GM18858 (cell line): ENCODE results near the gene NEU2.
"Not testable (repeated sequence)": the region's sequence is repeated elsewhere in the genome, so short reads cannot be mapped to it uniquely, and the experiment has no call there.

Experiments
- ATAC-seq: cut with Tn5 transposase; IDR thresholded peaks from one replicate; pipeline ENCODE4 v1.9.1; 2021; ENCODE audit not compliant: unreplicated experiment

The NEU2 gene

DNA sequence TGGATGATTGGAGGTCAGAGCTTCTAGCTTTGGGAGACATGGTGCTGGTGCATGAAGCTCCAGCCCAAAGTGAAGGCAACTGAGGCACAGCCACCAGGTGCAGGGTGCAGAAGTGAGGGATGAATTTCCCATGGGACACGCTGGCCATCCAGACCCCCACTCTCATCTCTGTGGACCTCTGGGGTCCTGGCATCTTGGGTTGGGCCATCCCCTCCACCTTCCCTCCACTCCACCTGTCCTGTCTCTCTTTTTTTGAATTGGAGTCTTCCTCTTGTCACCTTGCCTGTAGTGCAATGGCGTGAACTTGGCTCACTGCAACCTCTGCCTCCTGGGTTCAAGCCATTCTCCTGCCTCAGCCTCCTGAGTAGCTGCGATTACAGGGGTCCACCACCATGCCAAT is 22.8 kb upstream of the NEU2 start:
- no peak for ATAC-seq

DNA sequence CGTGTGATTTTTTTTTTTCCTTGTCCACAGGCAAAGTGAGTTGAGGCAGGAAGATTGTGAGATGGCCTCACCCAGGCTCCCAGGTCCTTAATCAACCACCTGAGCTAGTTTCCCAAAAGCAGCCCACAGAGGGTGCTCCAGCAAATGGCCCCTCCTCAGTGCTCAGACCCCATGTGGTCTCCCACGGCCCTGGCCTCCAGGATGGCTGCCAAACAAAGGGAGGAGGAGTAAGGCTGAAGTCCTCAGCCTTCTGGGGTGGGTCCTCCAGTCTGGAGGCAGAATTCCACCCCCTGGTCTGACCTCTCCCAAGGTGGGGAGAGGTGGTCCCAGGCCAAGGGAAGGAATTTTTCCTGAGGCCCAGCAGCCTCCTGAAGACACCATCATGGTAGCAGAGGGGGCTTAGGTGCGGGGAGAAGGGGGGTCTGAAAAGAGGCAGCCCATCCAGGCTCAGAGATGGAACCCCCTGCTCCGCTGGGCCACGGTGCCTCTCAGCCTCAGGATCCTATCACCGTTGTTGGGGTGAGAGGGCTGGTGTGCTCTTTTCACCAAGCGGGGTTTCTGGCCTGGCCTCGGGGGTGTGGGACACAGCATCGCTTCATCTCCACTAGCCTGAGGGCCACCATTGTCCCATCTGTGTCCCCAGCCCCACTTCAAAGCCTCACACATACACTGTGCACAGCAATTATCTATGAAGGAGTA is 21.8 kb upstream of the NEU2 start:
- no peak for ATAC-seq

DNA sequence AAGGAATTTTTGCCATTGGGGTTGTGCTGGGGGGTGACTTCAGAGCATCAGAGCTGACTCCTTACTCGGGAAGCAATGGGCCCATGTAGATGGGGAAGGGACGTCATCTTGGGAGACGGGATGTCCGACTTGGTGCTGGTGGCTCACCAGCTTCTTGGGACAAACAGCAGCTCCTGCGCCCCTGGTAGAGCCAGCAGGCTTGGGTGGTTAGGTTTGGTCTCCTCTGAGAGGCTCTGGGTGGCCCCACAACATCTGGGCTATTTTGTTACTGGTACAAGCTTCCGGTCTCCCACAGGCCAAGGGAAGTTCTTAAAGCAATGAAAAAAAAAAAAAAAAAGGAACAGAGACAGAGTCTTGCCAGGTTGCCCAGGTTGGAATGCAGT is 21.2 kb upstream of the NEU2 start:
- ATAC-seq, result no peak

DNA sequence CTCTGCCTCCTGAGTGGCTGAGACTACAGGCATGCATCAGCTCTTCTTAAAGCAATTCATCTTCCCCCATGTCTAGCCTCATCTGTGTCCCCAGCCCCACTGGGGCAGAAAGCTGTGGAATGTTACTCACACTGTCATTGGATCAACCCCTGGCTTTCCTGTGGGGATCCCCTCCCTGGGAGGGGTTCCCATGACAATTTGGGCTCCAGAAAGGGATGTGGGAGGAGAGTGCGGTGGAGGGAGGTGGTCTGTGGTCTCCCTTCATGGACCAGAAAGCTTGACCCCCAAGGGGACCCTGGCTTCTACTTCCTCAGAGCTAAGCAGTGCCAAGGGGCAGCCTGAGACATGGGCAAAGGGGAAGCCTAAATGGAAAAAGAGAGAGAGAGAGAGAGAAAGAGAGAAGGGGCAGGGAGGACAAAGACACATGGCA is 20.8 kb upstream of the NEU2 start:
- no peak for ATAC-seq

DNA sequence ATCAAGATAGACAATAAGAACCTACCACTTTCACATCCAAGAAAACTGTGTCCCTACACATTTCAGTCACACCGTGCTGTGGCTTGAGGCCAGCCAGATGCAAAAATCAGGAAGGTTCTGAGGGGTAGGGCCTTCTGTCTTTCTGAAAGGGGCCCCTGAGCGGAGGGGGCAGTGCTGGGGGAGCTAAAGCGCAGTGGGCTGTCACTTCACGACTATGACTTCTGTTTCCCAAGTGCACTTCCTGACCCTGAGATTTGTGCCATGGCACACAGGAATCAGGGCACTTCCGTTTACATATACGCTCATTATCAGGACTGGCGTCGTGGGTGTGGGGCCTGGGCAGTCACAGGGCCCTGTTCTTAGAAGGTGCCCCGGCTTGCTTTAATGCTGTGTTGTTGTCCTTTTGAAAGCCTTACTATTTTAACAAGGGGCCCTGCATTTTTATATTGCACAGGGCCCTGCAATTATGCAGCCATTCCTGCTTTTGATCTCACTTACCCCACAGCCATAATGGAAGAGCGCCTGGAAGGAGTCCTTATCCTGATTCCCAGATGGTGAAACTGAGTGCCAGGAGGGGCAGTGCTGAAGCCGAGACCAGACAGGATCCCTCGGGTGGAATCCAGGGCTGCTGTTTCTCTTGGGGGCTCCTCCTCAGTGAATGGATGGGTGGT is 20.0 kb upstream of the NEU2 start:
- ATAC-seq, result no peak

DNA sequence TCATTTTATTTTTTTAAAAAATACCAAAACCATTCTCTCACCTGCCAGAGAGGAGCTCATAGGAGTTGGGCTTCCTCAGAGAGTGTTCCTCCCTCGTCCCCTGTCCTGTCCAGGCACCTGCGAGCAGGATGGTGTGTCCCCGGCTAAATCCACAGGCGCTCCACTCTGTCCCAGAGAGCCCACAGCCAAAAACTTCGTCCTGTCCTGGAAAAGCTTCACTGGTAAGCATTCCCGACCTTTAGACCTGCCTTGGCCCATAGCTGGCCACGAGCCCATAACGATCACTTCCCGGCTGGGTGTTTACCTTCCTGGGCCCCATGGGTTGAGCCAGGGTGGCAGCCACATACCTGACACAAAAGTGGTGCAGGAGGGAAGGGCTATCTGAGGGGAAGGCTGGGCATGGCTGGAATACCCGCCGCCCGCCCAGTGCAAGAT is 19.4 kb upstream of the NEU2 start, which contains the start of gene NGEF:
Gene NGEF, minus strand, starts transcription at position 230 of the 435 bp plus-strand sequence. CDS start 38,366 bp downstream, outside the sequence.
- ATAC-seq, result no peak

DNA sequence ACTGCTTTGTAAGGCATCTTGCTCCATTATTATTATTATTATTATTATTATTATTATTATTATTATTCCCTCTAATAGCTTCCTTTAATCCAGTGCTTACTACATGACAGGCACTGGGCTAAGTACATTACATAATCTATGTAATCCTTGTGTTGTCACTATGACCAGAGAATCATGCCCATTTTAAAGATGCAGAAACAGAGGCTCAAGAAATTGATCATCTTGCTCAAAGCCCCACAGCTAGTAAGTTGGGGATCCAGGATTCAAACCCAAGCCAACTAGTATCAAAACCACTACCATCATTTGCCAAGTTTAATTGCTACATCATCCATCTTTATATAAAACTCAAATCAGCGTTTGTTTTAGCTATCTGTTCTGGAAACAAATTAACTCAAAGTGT is 18.8 kb upstream of the NEU2 start:
- ATAC-seq, result no peak

DNA sequence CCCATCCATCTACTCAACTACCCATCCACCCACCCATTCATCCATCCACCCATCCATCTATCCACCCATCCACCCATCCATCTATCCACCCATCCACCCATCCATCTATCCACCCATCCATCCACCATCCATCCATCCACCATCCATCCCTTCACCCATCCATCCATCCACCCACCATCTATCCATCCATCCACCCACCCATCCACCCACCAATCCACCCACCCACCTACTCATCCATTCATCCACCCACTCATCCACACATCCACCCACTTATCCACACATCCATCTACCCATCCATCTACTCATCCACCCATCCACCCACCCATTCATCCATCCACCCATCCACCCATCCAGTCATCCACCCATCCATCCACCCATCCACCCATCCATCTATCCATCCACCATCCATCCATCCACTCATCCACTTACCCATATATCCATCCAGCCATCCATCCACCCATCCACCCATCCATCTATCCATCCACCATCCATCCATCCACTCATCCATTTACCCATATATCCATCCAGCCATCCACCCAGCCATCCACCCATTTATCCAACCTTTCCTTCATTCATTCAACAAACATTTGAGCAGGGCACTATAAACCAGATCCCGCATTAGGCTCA is 17.3 kb upstream of the NEU2 start:
- ATAC-seq, result no peak

DNA sequence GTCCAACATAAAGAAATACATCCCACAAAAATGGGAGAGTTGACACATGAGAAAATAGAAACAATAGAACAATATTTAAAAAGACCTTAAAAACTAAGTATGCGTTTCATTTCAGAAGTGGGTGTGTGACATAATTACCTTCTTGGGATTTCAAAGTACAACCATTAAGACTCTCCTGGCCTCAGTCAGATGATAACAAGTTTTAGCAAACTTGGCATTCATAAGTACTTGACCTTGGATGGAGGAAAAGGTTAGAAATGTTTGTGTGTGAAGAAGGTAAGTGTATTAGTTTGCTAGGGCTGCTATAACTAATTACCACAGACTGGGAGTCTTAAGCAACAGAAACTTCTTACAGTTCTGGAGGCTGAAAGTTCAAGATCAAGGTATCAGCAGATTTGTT is 14.5 kb upstream of the NEU2 start:
- ATAC-seq, result no peak

DNA sequence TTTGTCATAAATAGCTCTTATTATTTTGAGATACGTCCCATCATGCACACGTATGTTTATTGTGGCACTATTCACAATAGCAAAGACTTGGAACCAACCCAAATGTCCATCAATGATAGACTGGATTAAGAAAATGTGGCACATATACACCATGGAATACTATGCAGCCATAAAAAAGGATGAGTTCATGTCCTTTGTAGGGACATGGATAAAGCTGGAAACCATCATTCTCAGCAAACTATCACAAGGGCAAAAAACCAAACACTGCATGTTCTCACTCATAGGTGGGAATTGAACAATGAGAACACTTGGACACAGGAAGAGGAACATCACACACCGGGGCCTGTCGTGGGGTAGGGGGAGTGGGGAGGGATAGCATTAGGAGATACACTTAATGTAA is 12.9 kb upstream of the NEU2 start:
- not testable (repeated sequence) for ATAC-seq

DNA sequence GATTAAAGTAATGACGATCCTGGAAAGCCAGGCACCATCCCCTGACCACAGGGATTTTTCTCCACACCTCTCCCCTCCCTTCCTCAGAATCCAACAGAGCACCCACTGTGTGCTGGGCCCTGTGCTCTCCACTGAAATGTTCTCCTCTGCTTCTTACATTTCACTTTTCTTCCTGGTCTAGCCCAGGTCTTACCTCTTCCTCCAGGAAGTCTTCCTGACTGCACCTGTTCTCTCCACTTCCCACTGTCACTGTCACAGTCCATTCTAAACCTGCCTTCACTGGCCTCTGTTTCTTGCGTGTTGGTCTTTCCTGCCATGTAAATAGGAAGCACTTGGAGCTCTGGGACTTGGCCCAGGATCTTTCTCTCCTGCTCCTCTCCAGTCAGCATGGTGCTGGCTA is 12.0 kb upstream of the NEU2 start:
- no peak for ATAC-seq

DNA sequence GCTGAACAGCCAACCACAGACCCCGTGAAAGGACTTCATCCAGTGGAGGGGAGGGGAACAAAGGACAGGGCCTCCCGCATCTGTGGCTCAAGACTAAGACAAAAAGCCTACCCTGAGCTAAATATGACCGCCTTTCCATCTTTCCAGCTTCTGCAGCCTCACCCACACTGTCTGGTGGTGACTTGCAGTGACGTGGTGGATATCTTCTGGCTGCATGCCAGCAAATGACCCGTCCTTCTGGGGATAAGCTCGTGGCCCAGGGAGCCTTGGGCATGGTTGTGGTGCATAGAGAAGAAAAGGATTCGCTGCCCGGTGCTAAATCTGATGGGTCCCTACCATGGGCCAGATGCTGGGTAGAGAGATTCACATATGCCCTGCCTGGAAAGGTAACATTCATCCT is 10.7 kb upstream of the NEU2 start:
- ATAC-seq, result no peak

DNA sequence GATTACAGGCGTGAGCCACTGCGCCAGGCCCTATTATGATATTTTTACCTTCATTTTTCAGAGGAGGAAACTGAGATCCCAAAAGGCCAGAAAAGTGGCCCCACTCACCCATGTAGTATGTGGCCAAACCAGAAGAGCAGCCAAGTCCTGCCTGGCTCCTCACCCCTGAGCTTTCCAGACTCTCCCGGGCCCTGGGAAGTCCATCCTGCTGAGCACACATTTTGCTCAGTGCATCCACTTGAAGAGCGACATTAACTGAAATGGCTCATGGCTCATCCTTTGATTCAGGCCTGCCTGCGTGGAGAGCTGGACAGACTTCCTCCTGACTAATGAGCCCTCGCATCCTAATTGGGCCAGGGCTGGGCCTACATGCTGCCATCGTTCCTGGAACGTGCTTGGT is 9.9 kb upstream of the NEU2 start:
- ATAC-seq, result no peak

DNA sequence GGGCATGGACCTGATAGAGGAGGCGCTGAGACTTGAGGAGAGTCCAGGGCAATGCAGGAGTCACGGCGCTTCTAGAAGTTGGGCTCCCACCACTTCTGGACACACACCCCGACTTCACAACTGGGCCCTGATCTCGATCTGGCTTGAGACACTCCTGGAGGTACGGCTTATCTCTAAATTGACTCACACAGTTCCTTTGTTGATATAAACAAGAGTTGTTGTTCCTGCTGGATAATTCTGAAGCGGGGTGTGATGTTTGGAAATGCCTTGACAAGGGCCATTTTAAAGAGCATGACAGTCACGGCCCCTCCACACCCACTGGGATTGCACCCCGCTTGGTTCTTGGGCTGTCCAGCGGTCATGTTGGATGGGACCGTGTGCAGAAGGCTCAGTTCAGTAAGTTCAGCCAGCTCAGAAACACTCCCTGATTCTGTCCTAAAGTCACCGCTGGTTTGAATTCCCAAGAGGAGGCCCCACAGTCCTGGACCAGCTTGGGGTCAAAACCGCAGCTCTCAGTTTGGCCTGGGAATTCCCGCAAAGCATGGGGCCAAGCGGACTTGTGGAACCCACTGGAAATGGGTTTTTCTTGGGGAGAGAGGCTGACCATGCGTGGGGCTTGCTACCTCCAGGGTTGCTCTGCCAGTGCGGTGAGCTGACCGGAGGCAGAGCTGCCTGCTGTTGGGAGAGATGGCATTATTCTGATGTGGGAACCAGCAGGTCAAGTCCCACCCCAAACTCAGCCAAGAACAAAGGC is 9.3 kb upstream of the NEU2 start:
- ATAC-seq, result no peak

DNA sequence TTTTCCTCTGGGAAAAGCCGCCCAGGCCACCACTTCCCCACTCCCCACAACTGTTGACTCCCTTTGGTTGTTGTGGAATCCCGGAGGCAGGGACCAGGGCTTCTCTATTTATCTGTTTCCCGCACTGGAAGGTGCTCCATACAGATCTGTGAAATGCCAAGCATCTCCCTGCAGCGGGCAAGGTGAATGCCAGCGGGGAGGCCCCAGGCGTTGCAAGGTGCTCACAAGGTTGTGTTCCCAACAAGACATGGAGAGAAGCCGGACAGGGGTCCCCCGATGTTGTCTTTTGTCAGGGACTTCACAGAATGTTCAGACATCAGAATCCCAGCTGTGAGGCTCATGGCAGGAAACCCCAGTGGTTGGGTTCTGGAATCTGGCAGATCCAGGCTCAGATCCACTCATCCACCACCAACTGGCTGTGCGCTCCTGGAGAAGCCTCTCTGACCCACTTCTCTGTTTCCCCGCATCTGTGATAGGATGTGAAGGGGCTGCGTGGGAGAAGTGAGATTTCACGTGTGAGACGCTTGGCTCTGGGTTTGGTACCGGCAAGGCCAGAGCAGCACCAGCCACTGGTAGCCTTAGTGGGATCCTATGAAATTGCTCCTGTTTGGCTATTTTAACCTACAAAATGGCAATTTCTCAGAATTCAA is 8.6 kb upstream of the NEU2 start:
- ATAC-seq, result no peak

DNA sequence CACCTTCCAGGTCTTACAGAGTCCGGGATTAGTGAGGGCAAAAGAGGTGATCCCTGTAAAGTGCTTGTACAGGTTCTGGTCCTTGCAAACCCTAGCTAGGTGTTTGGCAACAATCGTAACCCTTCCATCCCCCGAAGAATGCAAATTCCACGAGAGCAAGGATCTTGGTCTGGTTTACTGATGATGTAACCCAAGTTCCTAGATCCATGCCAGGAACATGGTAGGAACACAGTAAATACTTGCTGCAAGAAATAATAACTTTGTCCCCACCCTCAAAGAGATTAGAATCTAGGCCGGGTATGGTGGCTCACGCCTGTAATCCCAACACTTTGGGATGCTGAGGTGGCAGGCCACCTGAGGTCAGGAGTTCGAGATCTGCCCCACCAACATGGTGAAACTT is 6.8 kb upstream of the NEU2 start:
- ATAC-seq, result no peak

DNA sequence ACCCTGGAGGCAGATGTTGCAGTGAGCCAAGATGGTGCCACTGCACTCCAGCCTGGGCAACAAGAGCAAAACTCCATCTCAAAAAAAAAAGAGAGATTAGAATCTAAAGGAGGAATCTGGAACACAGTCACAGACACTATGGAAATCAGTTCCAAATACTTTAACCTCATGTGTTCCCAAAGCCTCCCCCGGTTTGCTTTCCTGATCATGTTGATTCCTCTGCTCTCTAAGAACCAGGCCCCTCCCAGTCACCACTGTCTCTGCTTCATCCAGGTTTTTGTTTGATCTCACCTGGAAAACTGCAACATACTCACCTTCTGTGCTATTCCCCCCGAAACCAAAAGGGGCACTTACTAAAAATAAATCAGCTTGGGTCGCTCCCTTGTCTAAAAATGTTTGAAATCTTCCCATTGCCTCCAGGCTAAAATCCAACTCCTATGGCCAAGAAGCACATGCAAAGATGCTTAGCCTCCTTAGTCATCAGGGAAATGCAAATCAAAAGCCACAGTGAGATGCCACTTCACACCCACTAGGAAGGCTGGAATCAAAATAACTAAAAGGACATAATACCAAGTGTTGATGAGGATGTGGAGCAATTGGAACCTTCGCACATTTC is 6.2 kb upstream of the NEU2 start:
- ATAC-seq, result no peak

DNA sequence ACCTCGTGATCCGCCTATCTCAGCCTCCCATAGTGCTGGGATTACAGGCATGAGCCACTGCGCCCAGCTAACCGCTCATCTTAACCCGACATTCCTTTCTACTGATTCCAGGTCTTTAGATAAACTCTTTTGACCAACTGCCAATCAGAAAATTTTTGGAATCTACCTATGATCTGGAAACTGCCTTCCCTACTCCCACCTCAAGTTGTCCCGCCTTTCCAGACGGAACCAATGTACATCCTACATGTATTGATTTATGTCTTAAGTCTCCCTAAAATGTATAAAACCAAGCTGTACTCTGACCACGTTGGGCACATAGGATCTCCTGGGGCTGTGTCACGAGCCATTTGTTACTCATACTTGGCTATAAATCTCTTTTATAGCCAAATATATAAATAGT is 3.2 kb upstream of the NEU2 start:
- no peak for ATAC-seq

DNA sequence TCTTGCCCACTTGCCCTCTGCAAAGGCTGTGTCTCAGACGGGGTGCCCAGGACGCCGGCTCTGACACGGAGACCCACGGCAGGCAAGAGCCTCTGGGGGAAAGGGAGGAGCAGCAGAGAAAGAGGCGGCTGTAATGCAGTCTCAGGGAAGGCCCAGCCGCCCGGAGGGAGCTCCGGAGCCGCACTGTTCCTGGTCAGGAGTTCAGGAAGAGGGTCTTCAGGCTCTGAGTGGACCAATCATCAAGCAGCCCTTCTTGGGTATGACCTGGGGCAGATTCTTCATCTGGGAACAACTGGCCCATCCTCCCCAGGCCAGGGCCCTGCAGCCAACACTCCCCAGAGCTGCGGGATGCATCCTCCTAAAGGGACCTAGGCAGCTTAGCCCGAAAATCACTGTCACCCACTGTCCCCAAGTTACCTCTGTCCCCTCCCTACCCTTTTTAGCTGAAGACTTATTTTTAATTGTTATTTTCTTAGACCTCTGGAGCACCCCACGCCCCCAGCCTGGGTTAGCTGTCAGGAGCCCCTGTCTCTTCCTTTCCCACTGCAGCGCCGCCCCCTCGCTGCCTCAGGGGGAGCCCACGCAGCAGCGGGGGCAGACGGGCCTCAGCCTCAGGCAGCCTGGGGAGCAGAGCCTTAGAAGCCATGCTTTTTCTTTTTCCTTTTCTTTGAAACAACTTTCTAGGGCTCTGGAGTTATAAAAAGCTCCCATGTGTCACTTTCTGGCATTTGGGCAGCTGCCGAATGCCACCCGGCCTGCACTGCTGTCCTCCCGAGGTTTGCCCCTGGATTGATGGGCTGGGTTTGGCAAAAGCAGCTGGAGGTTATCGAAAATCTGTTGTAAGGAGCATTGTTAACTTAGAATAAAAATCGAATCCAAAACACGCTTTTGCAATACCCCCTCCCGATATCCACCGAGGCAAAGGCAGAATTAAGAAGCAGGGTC is 644 bp upstream of the NEU2 start:
- ATAC-seq, result no peak

DNA sequence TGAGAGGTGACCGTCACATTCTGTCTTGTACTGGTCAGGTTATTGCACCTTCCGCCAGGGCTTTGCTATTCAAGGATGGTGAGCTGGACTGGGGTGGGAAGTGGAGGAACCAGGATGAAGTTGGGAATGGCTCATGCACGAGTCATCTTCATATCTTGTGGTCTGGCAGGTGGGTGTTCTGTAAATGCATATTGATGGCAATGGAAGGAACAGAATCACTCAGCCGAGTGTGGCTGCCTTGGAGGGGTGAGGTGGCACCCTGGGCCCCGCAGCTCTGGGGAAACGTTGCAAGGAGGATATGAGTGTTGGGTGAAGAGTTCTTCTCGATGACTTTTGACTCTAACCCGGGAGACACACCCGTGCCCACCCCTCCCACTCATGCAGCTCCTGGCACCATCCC is 1.2 kb downstream of the NEU2 start:
- ATAC-seq, result no peak
